ENCODE measurements around the gene SKAP1. TPM values are rescaled to one million over a fixed set of nuclear protein-coding genes. Genes with fewer than 3 reads are reported as not detected.
"Not testable (repeated sequence)": the region's sequence is repeated elsewhere in the genome, so short reads cannot be mapped to it uniquely, and the experiment has no call there.

Gene SKAP1
- total and polyA plus RNA-seq, 7 donors, result 0.09 to 1.0 (median 0.42) TPM; not detected in 2

DNA sequence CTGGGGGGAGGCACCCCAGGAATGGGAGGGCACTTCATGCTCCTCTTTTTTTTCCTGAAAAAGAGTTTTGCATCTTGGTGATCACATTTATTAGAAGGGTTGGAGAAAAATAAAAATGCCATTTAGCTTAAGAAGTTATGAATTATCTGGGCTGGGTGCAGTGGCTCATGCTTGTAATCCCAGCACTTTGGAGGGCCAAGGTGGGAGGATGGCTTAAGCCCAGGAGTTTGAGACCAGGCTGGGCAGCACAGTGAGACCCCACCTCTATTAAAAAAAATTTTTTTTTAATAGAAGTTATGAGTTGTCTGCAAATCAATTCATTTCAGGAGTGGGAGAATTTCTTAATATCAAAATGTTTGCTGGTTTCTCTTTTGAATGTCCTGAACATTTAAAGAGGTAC is 219.0 kb downstream of the SKAP1 start:
- DNase-seq (no peak), ATAC-seq (no peak)
- no peak overlapping the region for H3K4me3 ChIP-seq
- no peak overlapping the region for H3K27ac ChIP-seq
- peaks cover 0 to 10% (median 0%) of the 10 kb centered on the region in 3 donors for H3K27me3 ChIP-seq (ENCODE audit: insufficient read depth in 3 of 3, low read length in 2 of 3)
- TF ChIP-seq, protein P1, sequence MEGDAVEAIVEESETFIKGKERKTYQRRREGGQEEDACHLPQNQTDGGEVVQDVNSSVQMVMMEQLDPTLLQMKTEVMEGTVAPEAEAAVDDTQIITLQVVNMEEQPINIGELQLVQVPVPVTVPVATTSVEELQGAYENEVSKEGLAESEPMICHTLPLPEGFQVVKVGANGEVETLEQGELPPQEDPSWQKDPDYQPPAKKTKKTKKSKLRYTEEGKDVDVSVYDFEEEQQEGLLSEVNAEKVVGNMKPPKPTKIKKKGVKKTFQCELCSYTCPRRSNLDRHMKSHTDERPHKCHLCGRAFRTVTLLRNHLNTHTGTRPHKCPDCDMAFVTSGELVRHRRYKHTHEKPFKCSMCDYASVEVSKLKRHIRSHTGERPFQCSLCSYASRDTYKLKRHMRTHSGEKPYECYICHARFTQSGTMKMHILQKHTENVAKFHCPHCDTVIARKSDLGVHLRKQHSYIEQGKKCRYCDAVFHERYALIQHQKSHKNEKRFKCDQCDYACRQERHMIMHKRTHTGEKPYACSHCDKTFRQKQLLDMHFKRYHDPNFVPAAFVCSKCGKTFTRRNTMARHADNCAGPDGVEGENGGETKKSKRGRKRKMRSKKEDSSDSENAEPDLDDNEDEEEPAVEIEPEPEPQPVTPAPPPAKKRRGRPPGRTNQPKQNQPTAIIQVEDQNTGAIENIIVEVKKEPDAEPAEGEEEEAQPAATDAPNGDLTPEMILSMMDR (IDR thresholded peaks at IDR 0.05), result no peak
- H3K36me3 ChIP-seq (ENCODE audit: insufficient read depth in 1 of 2, low read depth in 1 of 2), result no peaks in the 10 kb centered on the region
- intact Hi-C loops (cut with DNase I), result loop anchor here in 1 of 2 donors (10.0 kb wide), 1 partner anchor 164 kb away; no protein-coding TSS in a partner anchor
- no peaks in the 10 kb centered on the region for H3K4me1 ChIP-seq
- H3K9me3 ChIP-seq, result no peaks in the 10 kb centered on the region

GRCh38 chr17:48209973-48210372 is 220.0 kb downstream of the SKAP1 start:
- no peak for ATAC-seq
- no peaks in the 10 kb centered on the region for H3K36me3 ChIP-seq (ENCODE audit: insufficient read depth in 1 of 2, low read depth in 1 of 2)
- intact Hi-C loops (cut with DNase I), result loop anchor here in 1 of 2 donors (10.0 kb wide), 1 partner anchor 165 kb away; no protein-coding TSS in a partner anchor
- no peak overlapping the region for H3K27ac ChIP-seq
- no peak for DNase-seq
- H3K27me3 ChIP-seq (ENCODE audit: insufficient read depth in 3 of 3, low read length in 2 of 3), result peaks cover 0 to 10% (median 0%) of the 10 kb centered on the region in 3 donors
- no peaks in the 10 kb centered on the region for H3K9me3 ChIP-seq
- no peak overlapping the region for H3K4me3 ChIP-seq
- TF ChIP-seq, protein P1 (IDR thresholded peaks at IDR 0.05), result no peak
- 92 to 94% (median 93%) methylated on average over 10 of the region's 10 CpGs for WGBS, 3 donors
- H3K4me1 ChIP-seq, result no peaks in the 10 kb centered on the region

- WGBS, 3 donors, result 39 to 45% (median 40%) methylated on average over 7 of the region's 7 CpGs
Observed at GRCh38 chr17:48207776-48208544, 222.1 kb downstream of the SKAP1 start.

GRCh38 chr17:48207036-48207435 is 223.0 kb downstream of the SKAP1 start:
- H3K4me3 ChIP-seq; H3K36me3 ChIP-seq (ENCODE audit: insufficient read depth in 1 of 2, low read depth in 1 of 2); H3K27ac ChIP-seq; ATAC-seq; DNase-seq; H3K9me3 ChIP-seq; H3K4me1 ChIP-seq; intact Hi-C loops (cut with DNase I): not testable (repeated sequence)
- 73 to 84% (median 77%) methylated on average over 4 of the region's 4 CpGs for WGBS, 3 donors
- peaks cover 0 to 20% (median 0%) of the 10 kb centered on the region in 3 donors for H3K27me3 ChIP-seq (ENCODE audit: insufficient read depth in 3 of 3, low read length in 2 of 3)

More at GRCh38 chr17:48207776-48208544, 222.1 kb downstream of the SKAP1 start:
- H3K4me3 ChIP-seq, result no peak overlapping the region
- intact Hi-C loops (cut with DNase I), result no loop called here
- TF ChIP-seq, protein P1 (IDR thresholded peaks at IDR 0.05), result no peak
- no peaks in the 10 kb centered on the region for H3K4me1 ChIP-seq
- H3K36me3 ChIP-seq (ENCODE audit: insufficient read depth in 1 of 2, low read depth in 1 of 2), result no peaks in the 10 kb centered on the region
- ATAC-seq (no peak), DNase-seq (no peak)
- H3K27me3 ChIP-seq (ENCODE audit: insufficient read depth in 3 of 3, low read length in 2 of 3), result peaks cover 0 to 17% (median 0%) of the 10 kb centered on the region in 3 donors
- H3K27ac ChIP-seq, result no peak overlapping the region
- H3K9me3 ChIP-seq, result no peaks in the 10 kb centered on the region

GRCh38 chr17:48202959-48203358 is 227.1 kb downstream of the SKAP1 start:
- no peak overlapping the region for H3K4me3 ChIP-seq
- no peaks in the 10 kb centered on the region for H3K36me3 ChIP-seq (ENCODE audit: insufficient read depth in 1 of 2, low read depth in 1 of 2)
- intact Hi-C loops (cut with DNase I), result no loop called here
- DNase-seq (no peak), ATAC-seq (no peak)
- no peak overlapping the region for H3K27ac ChIP-seq
- no peaks in the 10 kb centered on the region for H3K4me1 ChIP-seq
- 69 to 77% (median 74%) methylated on average over 2 of the region's 2 CpGs for WGBS, 3 donors
- TF ChIP-seq, protein P1 (IDR thresholded peaks at IDR 0.05), result no peak
- peaks cover 0 to 32% (median 4%) of the 10 kb centered on the region in 3 donors for H3K27me3 ChIP-seq (ENCODE audit: insufficient read depth in 3 of 3, low read length in 2 of 3)
- no peaks in the 10 kb centered on the region for H3K9me3 ChIP-seq
